Lung (tissue), 12 donors: ENCODE data around the gene PRKAG1. TPM values are rescaled to one million over a fixed set of nuclear protein-coding genes. Genes with fewer than 3 reads are reported as not detected.

Experiments
- ATAC-seq: fragments of 200-7000 bp; cut with Tn5 transposase; one replicate; pipeline ENCODE4 v1.9.1; 2020; ENCODE audit warnings: moderate number of reproducible peaks; ENCODE audit not compliant: insufficient read depth, low FRiP score
- DNase-seq, 3 donors: peaks; one replicate each; pipeline ENCODE4 v3.0.0-alpha.2; 2013 to 2017
- H3K27ac ChIP-seq, 2 donors: one replicate each; pipeline ENCODE4 v1.5.1; 2013; ENCODE audit warnings: mild to moderate bottlenecking in 2 of 2, moderate library complexity in 2 of 2, control low read depth in 1 of 2, inconsistent platforms in 1 of 2, low read depth in 1 of 2, low read length in 1 of 2
- H3K27me3 ChIP-seq, 3 donors: one replicate each; pipeline ENCODE4 v1.5.1; 2013; ENCODE audit warnings: low read length in 2 of 3; ENCODE audit not compliant: control insufficient read depth in 3 of 3, insufficient read depth in 3 of 3
- H3K36me3 ChIP-seq, 4 donors: one replicate each; pipeline ENCODE4 v1.5.1; 2013; ENCODE audit warnings: low read length in 4 of 4, mild to moderate bottlenecking in 1 of 4, moderate library complexity in 1 of 4; ENCODE audit not compliant: control insufficient read depth in 4 of 4, insufficient read depth in 4 of 4
- H3K4me1 ChIP-seq, 5 donors: one replicate each; pipeline ENCODE4 v1.5.1; 2013; ENCODE audit warnings: low read length in 5 of 5, mild to moderate bottlenecking in 2 of 5, moderate library complexity in 1 of 5; ENCODE audit not compliant: control insufficient read depth in 5 of 5, insufficient read depth in 5 of 5
- H3K4me3 ChIP-seq: one replicate; pipeline ENCODE4 v1.5.1; 2013; ENCODE audit warnings: mild to moderate bottlenecking, control low read depth, moderate library complexity
- H3K9ac ChIP-seq, 2 donors: one replicate each; pipeline ENCODE4 v1.5.1; 2013; ENCODE audit warnings: low read length in 2 of 2, control low read depth in 1 of 2; ENCODE audit not compliant: insufficient read depth in 1 of 2
- H3K9me3 ChIP-seq, 4 donors: one replicate each; pipeline ENCODE4 v1.5.1; 2013; ENCODE audit warnings: low read length in 3 of 4, mild to moderate bottlenecking in 1 of 4, moderate library complexity in 1 of 4; ENCODE audit not compliant: control insufficient read depth in 4 of 4, insufficient read depth in 3 of 4
- CTCF ChIP-seq: IDR thresholded peaks from 2 replicates; pipeline ENCODE4 v1.5.1; 2012; ENCODE audit warnings: mild to moderate bottlenecking; ENCODE audit errors: control extremely low read depth, extremely low read depth
- WGBS, 2 donors: extraction: QIAGEN DNeasy Blood & Tissue Kit; methylation state at CpG; one replicate each; pipeline ENCODE4 v1.1.7; 2013; 5-methylcytosine and 5-hydroxymethylcytosine counted together
- polyA plus RNA-seq, 2 donors: library from polyadenylated mRNA; stranded (reverse); fragments of 200-250 nt; gene quantifications; one replicate each; pipeline ENCODE4 v1.2.1, GENCODE V29; 2013
- total RNA-seq, 2 donors: library from RNA; depleted of rRNA in 1 of 2; stranded (reverse); fragments of >200 nt in 1 of 2; gene quantifications; one replicate each; pipeline ENCODE4 v1.2.1, GENCODE V29; 2014 to 2021
- donor health status: control.
- donor health status: control.
- donor health status: Bipolar disorder and iron deficiency.
- donor health status: healthy.
- donor health status: DM: yes; HTN: yes; CAD: no.

PRKAG1 gene
- total and polyA plus RNA-seq, 4 donors, result 33.1 to 54.5 (median 49.6) TPM

DNA sequence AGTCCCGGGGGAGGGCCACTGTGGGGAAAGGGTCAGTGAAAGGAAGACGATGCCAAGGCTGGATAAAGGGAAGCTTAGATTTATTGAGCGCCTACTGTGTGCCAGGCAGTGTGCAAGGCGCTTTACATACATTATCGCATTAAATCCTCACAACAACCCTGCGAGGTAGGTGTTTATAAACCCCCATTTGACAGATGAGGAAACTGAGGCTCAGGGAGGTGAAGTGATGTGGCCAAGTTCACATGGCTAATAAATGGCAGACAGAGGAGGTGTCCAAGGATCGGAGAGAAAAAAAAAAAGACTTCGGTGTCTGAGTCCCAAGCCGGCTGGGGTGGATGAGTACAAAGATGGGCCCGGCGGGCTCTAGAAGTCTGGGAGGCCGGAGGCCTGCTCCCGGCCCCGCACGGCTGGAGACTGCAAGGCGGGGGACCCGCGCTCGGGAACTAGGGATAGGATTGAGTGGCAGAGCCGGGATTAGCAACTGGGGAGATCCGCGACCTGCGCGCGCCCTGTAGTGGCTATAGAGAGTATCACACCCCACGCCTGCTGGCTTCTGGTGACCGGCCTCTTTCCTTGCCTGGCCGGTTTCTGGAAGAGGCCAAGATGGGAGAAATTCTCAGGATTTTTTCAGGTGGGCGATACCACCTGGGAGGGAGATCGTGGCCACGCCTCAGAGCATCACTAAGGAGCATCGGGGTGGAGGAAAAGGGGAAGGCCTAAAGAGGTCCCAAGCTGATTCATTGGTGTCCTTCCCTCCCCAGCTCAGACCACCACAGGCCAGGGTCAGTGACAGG, 23.3 kb downstream of the PRKAG1 start:
- H3K4me3 ChIP-seq, result no peak overlapping the region
- peaks cover 2 to 28% (median 8%) of the 10 kb centered on the region in 5 donors for H3K4me1 ChIP-seq

GRCh38 chr12:48994224-48995085, 24.1 kb downstream of the PRKAG1 start:
- no peaks in the 10 kb centered on the region for H3K9me3 ChIP-seq
- no peak for TF ChIP-seq CTCF
- WGBS, 2 donors, result 27 to 28% methylated on average over 22 to 32 of the region's 32 CpGs
- H3K27ac ChIP-seq, result no peak overlapping the region
- H3K9ac ChIP-seq, result no peak overlapping the region
- H3K4me1 ChIP-seq, result peaks cover 0 to 20% (median 3%) of the 10 kb centered on the region in 5 donors
- H3K27me3 ChIP-seq, result peaks cover 0 to 57% (median 52%) of the 10 kb centered on the region in 3 donors
- DNase-seq, result no peak
- no peaks in the 10 kb centered on the region for H3K36me3 ChIP-seq
- ATAC-seq, result no peak
- H3K4me3 ChIP-seq, result no peak overlapping the region

More for the DNA sequence above, 23.3 kb downstream of the PRKAG1 start:
- 5 to 6% methylated on average over 32 of the region's 32 CpGs for WGBS, 2 donors
- Histone ChIP-seq H3K27me3 (peaks cover 0 to 59% (median 54%) of the 10 kb centered on the region in 3 donors), H3K9ac (no peak overlapping the region), H3K9me3 (no peaks in the 10 kb centered on the region), H3K27ac (no peak overlapping the region), H3K36me3 (no peaks in the 10 kb centered on the region)
- ATAC-seq (peak; percentile 78), DNase-seq (peak; percentile 85 to 90 (median 86))
- TF ChIP-seq CTCF, result peak; percentile 73

DNA sequence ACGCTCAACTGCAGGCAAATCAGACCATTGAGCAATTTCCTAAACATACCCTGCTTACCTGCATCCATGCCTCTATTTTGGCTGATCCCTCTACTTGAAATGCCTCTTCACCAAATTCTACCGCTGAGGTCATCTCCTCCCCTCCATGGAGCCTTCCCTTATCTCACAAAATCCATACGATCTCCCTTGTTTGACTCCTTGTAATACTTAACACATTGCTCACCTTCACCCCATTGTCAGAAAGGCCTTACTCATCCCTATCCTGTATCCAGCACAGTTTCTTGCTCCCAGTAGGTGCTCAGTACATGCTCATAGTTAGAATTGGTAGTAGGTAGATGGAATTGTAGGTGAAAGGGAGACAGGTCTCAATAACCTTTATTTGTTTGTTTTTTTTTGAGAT, 24.8 kb downstream of the PRKAG1 start:
- no peaks in the 10 kb centered on the region for H3K9me3 ChIP-seq
- H3K27me3 ChIP-seq, result peaks cover 0 to 58% (median 53%) of the 10 kb centered on the region in 3 donors
- H3K4me1 ChIP-seq, result peaks cover 0 to 15% (median 0%) of the 10 kb centered on the region in 5 donors
- H3K4me3 ChIP-seq, result no peak overlapping the region
- 69 to 71% methylated on average over 3 of the region's 3 CpGs for WGBS, 2 donors
- DNase-seq, result no peak
- no peak overlapping the region for H3K27ac ChIP-seq
- ATAC-seq, result no peak
- H3K9ac ChIP-seq, result no peak overlapping the region
- no peaks in the 10 kb centered on the region for H3K36me3 ChIP-seq
- no peak for TF ChIP-seq CTCF
